CD8-positive, alpha-beta memory T cell (primary cell): ENCODE measurements around the gene GLDC. TPM values are rescaled to one million over a fixed set of nuclear protein-coding genes. Genes with fewer than 3 reads are reported as not detected.
A peak's percentile ranks its signal among the peaks of the same experiment; 100 is the strongest.

Experiments
- CTCF ChIA-PET: fragments of 350-600 bp; sonication (Branson Sonifier 250); formaldehyde crosslinking; loops from one replicate; lab custom pipeline; 2021; ENCODE audit warnings: antibody characterized with exemption; lab: Charles Lee
- POLR2A ChIA-PET: fragments of 350-600 bp; sonication (Branson Sonifier 250); formaldehyde crosslinking; loops from one replicate; lab custom pipeline; 2021; ENCODE audit warnings: antibody characterized with exemption; lab: Charles Lee
- DNase-seq, 5 donors: peaks; one replicate each; pipeline versions ENCODE4 v3.0.0 to v3.0.0-alpha.2; 2020 to 2022; ENCODE audit warnings: mixed read lengths in 1 of 5
- H3K27ac ChIP-seq: one replicate; pipeline ENCODE4 v1.7.0; 2013; ENCODE audit warnings: low read depth, mild to moderate bottlenecking, low read length, moderate library complexity
- H3K27me3 ChIP-seq: 2 replicates; pipeline ENCODE4 v1.7.0; 2013; ENCODE audit warnings: low read length, mild to moderate bottlenecking; ENCODE audit not compliant: insufficient read depth, poor library complexity, severe bottlenecking
- H3K36me3 ChIP-seq: 2 replicates; pipeline ENCODE4 v1.7.0; 2013; ENCODE audit warnings: mild to moderate bottlenecking, low read length, moderate library complexity; ENCODE audit not compliant: insufficient read depth
- H3K4me1 ChIP-seq: 2 replicates; pipeline ENCODE4 v1.7.0; 2013; ENCODE audit warnings: mild to moderate bottlenecking, low read length, moderate library complexity; ENCODE audit not compliant: insufficient read depth
- H3K4me3 ChIP-seq: 2 replicates; pipeline ENCODE4 v1.7.0; 2013; ENCODE audit warnings: mild to moderate bottlenecking, low read length
- H3K9me3 ChIP-seq: 2 replicates; pipeline ENCODE4 v1.7.0; 2013; ENCODE audit warnings: mild to moderate bottlenecking, low read length
- H3K27ac Mint-ChIP-seq, 8 donors: one replicate each; pipeline ENCODE4 v1.8.0; 2020 to 2021; ENCODE audit warnings: mixed read lengths in 8 of 8, mild to moderate bottlenecking in 6 of 8, inconsistent platforms in 3 of 8, moderate library complexity in 3 of 8
- H3K27me3 Mint-ChIP-seq, 2 donors: one replicate each; pipeline ENCODE4 v1.8.0; 2020 to 2021; ENCODE audit warnings: mixed read lengths in 2 of 2, mild to moderate bottlenecking in 1 of 2, moderate library complexity in 1 of 2
- H3K36me3 Mint-ChIP-seq, 3 donors: one replicate each; pipeline ENCODE4 v1.8.0; 2020 to 2021; ENCODE audit warnings: mixed read lengths in 3 of 3, inconsistent platforms in 1 of 3, mild to moderate bottlenecking in 1 of 3
- H3K4me1 Mint-ChIP-seq, 3 donors: one replicate each; pipeline ENCODE4 v1.8.0; 2020 to 2021; ENCODE audit warnings: mixed read lengths in 3 of 3, inconsistent platforms in 1 of 3, mild to moderate bottlenecking in 1 of 3
- H3K4me3 Mint-ChIP-seq, 7 donors: one replicate each; pipeline ENCODE4 v1.8.0; 2020 to 2021; ENCODE audit warnings: mixed read lengths in 7 of 7, mild to moderate bottlenecking in 6 of 7, moderate library complexity in 4 of 7, inconsistent platforms in 2 of 7
- H3K9me3 Mint-ChIP-seq, 5 donors: one replicate each; pipeline ENCODE4 v1.8.0; 2020 to 2022; ENCODE audit warnings: mixed read lengths in 5 of 5, mild to moderate bottlenecking in 3 of 5, moderate library complexity in 2 of 5, inconsistent platforms in 1 of 5
- polyA plus RNA-seq: library from polyadenylated mRNA; unstranded; fragments of 300-500 nt; fragmentation: Illumina TruSeq; gene quantifications from one replicate; pipeline ENCODE4 v1.2.3, GENCODE V29; 2021
- total RNA-seq, 2 experiments: library from RNA; stranded (reverse); gene quantifications; one replicate each; pipeline ENCODE4 v1.2.3, GENCODE V29; 2021

Gene GLDC
- total and polyA plus RNA-seq, 3 experiments from 2014 or later: 0.58 to 3.8 (median 3.1) TPM

DNA sequence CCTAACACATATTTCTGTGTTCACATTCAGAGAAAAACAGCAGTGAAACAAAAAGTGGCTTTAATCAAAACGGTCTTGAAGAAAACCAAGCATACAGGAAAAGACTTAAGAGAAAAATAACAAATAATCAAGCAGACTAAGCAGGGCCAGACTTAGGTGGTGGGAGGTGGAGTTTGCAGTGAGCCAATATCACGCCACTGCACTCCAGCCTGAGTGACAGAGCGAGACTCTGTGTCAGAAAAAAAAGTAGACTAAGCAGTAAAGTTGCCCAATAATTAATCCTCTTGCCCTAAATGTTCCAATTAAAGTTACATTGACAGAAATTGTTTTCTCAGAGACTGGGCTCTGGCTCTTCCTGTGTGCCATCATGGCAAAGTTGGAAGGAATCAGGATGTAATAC, 26.6 kb upstream of the GLDC start:
- Histone ChIP-seq H3K4me1 (no peaks in the 10 kb centered on the region), H3K4me3 (no peak overlapping the region), H3K27me3 (no peaks in the 10 kb centered on the region), H3K9me3 (no peaks in the 10 kb centered on the region), H3K27ac (no peak overlapping the region), H3K36me3 (no peaks in the 10 kb centered on the region)
- H3K9me3 Mint-ChIP-seq: no peaks in the 10 kb centered on the region
- no peak for DNase-seq
- H3K27ac Mint-ChIP-seq: peak overlapping the region in 1 of 8 donors; percentile 61
- ChIA-PET POLR2A (no interaction called here), CTCF (no interaction called here)
- peaks cover 4 to 6% of the 10 kb centered on the region in 2 donors for H3K27me3 Mint-ChIP-seq
- no peak overlapping the region for H3K4me3 Mint-ChIP-seq
- H3K36me3 Mint-ChIP-seq: no peaks in the 10 kb centered on the region
- peaks cover 0 to 3% (median 0%) of the 10 kb centered on the region in 3 donors for H3K4me1 Mint-ChIP-seq

GRCh38 chr9:6671416-6671815, 25.9 kb upstream of the GLDC start:
- Mint-ChIP-seq H3K4me3 (no peak overlapping the region), H3K4me1 (peaks cover 0 to 3% (median 0%) of the 10 kb centered on the region in 3 donors), H3K9me3 (no peaks in the 10 kb centered on the region), H3K27ac (peak overlapping the region in 1 of 8 donors; percentile 26), H3K27me3 (peaks cover 4 to 6% of the 10 kb centered on the region in 2 donors), H3K36me3 (no peaks in the 10 kb centered on the region)
- Histone ChIP-seq H3K4me3 (no peak overlapping the region), H3K4me1 (no peaks in the 10 kb centered on the region), H3K27ac (no peak overlapping the region), H3K27me3 (no peaks in the 10 kb centered on the region), H3K36me3 (no peaks in the 10 kb centered on the region), H3K9me3 (no peaks in the 10 kb centered on the region)
- CTCF ChIA-PET: interaction anchor here (1.2 kb wide), 1 partner anchor 16 kb away, joined by 3 read pairs; no protein-coding TSS in a partner anchor
- POLR2A ChIA-PET: no interaction called here
- DNase-seq: no peak

- Mint-ChIP-seq H3K27ac (peak overlapping the region in 1 of 8 donors; percentile 65), H3K9me3 (no peaks in the 10 kb centered on the region), H3K4me3 (no peak overlapping the region), H3K27me3 (peaks cover 4 to 6% of the 10 kb centered on the region in 2 donors), H3K4me1 (peaks cover 0 to 3% (median 0%) of the 10 kb centered on the region in 3 donors), H3K36me3 (no peaks in the 10 kb centered on the region)
- Histone ChIP-seq H3K9me3 (no peaks in the 10 kb centered on the region), H3K4me1 (no peaks in the 10 kb centered on the region), H3K36me3 (no peaks in the 10 kb centered on the region), H3K27me3 (no peaks in the 10 kb centered on the region), H3K27ac (no peak overlapping the region), H3K4me3 (no peak overlapping the region)
- ChIA-PET POLR2A (no interaction called here), CTCF (interaction anchor here (1.2 kb wide), 1 partner anchor 24 kb away, joined by 3 read pairs; the partner anchor contains the start of gene GLDC)
- no peak for DNase-seq
Measured at GRCh38 chr9:6669881-6670280, 24.4 kb upstream of the GLDC start.

DNA sequence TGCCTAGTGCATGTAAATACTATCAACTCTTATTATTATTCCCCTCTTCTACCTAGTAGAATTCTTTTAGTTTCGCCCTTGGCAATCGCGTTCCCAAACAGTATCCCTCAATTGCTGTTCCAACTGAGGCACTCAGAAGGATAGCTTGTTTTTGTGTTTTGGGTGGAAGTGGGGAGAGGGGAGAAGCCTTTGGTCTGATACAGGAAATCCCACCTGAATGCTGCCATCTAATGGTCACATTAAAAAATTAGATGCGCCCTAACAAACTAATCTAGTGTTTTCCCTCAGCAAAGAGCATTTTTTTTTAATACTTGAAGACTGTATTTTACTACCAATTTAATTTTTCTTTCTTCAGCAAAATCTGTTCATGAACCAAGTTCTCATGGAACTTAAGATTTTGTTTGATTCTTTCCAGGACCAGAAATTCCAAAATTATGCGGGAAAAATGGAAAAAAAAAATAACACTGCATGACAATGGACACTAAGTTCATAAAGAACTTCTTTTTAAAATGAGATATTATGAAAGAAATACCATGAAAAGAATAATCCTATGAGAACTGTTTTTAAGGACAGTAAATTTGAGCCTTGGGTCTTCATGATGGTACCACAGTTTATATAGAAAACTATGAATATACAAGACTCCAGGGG, 22.2 kb upstream of the GLDC start:
- DNase-seq: peak in 1 of 5 donors; percentile 18
- Histone ChIP-seq H3K27me3 (no peaks in the 10 kb centered on the region), H3K4me1 (no peaks in the 10 kb centered on the region), H3K9me3 (no peaks in the 10 kb centered on the region), H3K36me3 (no peaks in the 10 kb centered on the region), H3K27ac (no peak overlapping the region), H3K4me3 (no peak overlapping the region)
- H3K27ac Mint-ChIP-seq: no peak overlapping the region
- H3K27me3 Mint-ChIP-seq: peaks cover 6% of the 10 kb centered on the region in 2 donors
- CTCF ChIA-PET: interaction anchor here (0.6 to 1.2 kb wide), 6 partner anchors 9 to 313 kb away, joined by 3 to 5 read pairs (median 4); partner anchors contain the start of gene UHRF2
- no peak overlapping the region for H3K4me3 Mint-ChIP-seq
- peaks cover 0 to 3% (median 0%) of the 10 kb centered on the region in 3 donors for H3K4me1 Mint-ChIP-seq
- no peaks in the 10 kb centered on the region for H3K36me3 Mint-ChIP-seq
- H3K9me3 Mint-ChIP-seq: no peaks in the 10 kb centered on the region
- POLR2A ChIA-PET: no interaction called here

DNA sequence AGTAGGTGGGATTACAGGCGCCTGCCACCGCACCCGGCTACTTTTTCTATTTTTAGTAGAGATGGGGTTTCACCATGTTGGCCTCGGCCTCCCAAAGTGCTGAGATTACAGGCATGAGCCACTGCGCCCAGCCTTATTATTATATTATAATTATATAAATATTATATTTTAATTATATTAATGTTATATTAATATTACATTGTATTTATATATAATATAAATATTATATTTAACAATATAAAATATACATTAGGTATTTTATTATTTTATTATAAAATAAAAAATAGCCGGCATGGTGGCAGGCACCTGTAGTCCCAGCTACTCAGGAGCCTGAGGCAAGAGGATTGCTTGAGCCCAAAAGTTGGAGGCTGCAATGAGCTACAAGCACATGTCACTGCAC, 21.6 kb upstream of the GLDC start:
- H3K27me3 ChIP-seq: no peaks in the 10 kb centered on the region
- H3K4me1 Mint-ChIP-seq: peaks cover 0 to 3% (median 0%) of the 10 kb centered on the region in 3 donors
- no peak for DNase-seq
- no peak overlapping the region for H3K4me3 Mint-ChIP-seq
- ChIA-PET POLR2A (no interaction called here), CTCF (interaction anchor here (0.6 to 1.2 kb wide), 6 partner anchors 9 to 312 kb away, joined by 3 to 5 read pairs (median 4); partner anchors contain the start of gene UHRF2)
- no peak overlapping the region for H3K27ac Mint-ChIP-seq
- H3K4me1 ChIP-seq: no peaks in the 10 kb centered on the region
- no peaks in the 10 kb centered on the region for H3K36me3 Mint-ChIP-seq
- H3K36me3 ChIP-seq: no peaks in the 10 kb centered on the region
- no peak overlapping the region for H3K27ac ChIP-seq
- H3K27me3 Mint-ChIP-seq: peaks cover 6 to 7% of the 10 kb centered on the region in 2 donors
- no peaks in the 10 kb centered on the region for H3K9me3 Mint-ChIP-seq
- H3K9me3 ChIP-seq: no peaks in the 10 kb centered on the region
- H3K4me3 ChIP-seq: no peak overlapping the region

DNA sequence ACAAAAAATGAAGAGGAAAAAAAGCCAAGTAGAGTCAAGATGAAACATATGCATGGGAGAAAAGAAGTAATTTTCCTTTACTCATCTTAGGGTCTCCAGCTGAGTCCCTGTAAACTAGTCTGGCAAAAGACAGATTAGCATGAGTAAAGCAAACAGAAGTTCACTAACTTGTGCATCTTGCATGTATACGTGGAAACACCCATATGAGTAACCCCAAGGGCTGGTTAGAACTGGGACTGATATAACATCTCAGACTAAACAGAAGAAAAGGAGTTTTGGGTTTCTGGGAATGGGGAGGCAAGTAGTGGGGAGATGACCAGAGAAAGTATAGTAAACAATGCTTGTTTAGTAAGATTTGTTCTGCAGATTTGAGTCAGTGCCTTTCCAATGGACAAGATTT, 20.1 kb upstream of the GLDC start:
- no peaks in the 10 kb centered on the region for H3K36me3 Mint-ChIP-seq
- H3K4me1 ChIP-seq: no peaks in the 10 kb centered on the region
- H3K4me3 ChIP-seq: no peak overlapping the region
- no peak for DNase-seq
- no peaks in the 10 kb centered on the region for H3K9me3 Mint-ChIP-seq
- H3K27ac ChIP-seq: no peak overlapping the region
- H3K9me3 ChIP-seq: no peaks in the 10 kb centered on the region
- CTCF ChIA-PET: no interaction called here
- no peaks in the 10 kb centered on the region for H3K36me3 ChIP-seq
- no peaks in the 10 kb centered on the region for H3K27me3 ChIP-seq
- H3K27ac Mint-ChIP-seq: no peak overlapping the region
- no peak overlapping the region for H3K4me3 Mint-ChIP-seq
- peaks cover 0 to 3% (median 0%) of the 10 kb centered on the region in 3 donors for H3K4me1 Mint-ChIP-seq
- POLR2A ChIA-PET: no interaction called here
- peaks cover 4 to 5% of the 10 kb centered on the region in 2 donors for H3K27me3 Mint-ChIP-seq

DNA sequence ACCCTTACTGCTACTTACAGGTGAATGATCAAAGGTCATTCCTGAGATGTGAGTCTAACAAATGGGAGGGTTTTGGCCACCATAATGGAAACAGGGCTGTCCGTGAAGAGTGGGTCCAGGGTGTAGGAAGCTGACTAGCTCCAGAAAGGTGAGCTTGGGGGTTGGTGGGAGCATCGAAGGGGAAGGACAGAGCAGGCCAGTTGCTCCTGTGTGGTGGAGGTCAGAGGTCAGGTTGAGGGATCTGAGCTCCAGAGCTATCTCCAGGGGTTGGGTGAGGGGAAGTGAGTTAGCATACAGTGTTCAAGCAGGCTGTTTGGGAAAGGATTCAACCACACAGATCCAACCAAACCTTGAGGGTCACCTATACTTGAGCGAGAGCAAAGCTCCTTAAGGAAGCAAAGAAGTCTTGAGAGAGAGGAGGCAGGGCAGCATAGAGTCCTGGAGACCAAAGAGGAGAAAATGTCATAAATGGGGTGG, 18.7 kb upstream of the GLDC start:
- Histone ChIP-seq H3K36me3 (no peaks in the 10 kb centered on the region), H3K4me1 (no peaks in the 10 kb centered on the region), H3K27me3 (no peaks in the 10 kb centered on the region), H3K9me3 (no peaks in the 10 kb centered on the region), H3K4me3 (no peak overlapping the region), H3K27ac (no peak overlapping the region)
- H3K27me3 Mint-ChIP-seq: peaks cover 2 to 4% of the 10 kb centered on the region in 2 donors
- peaks cover 0 to 3% (median 0%) of the 10 kb centered on the region in 3 donors for H3K4me1 Mint-ChIP-seq
- ChIA-PET CTCF (interaction anchor here (0.9 to 1.2 kb wide), 4 partner anchors 11 to 163 kb away, joined by 3 read pairs; partner anchors contain the start of gene GLDC), POLR2A (no interaction called here)
- no peaks in the 10 kb centered on the region for H3K9me3 Mint-ChIP-seq
- no peak for DNase-seq
- no peaks in the 10 kb centered on the region for H3K36me3 Mint-ChIP-seq
- no peak overlapping the region for H3K4me3 Mint-ChIP-seq
- H3K27ac Mint-ChIP-seq: no peak overlapping the region

GRCh38 chr9:6660512-6660911, 15.0 kb upstream of the GLDC start:
- no peak overlapping the region for H3K4me3 ChIP-seq
- Mint-ChIP-seq H3K27me3 (peaks cover 7 to 19% of the 10 kb centered on the region in 2 donors), H3K9me3 (no peaks in the 10 kb centered on the region), H3K4me3 (no peak overlapping the region), H3K36me3 (peaks cover 0 to 1% (median 0%) of the 10 kb centered on the region in 3 donors), H3K4me1 (peaks cover 0 to 2% (median under 1%) of the 10 kb centered on the region in 3 donors), H3K27ac (no peak overlapping the region)
- no peak for DNase-seq
- H3K9me3 ChIP-seq: no peaks in the 10 kb centered on the region
- H3K27ac ChIP-seq: no peak overlapping the region
- H3K27me3 ChIP-seq: no peaks in the 10 kb centered on the region
- ChIA-PET POLR2A (no interaction called here), CTCF (no interaction called here)
- no peaks in the 10 kb centered on the region for H3K4me1 ChIP-seq
- no peaks in the 10 kb centered on the region for H3K36me3 ChIP-seq
